ENCODE results near the gene PIP4K2A. TPM values are rescaled to one million over a fixed set of nuclear protein-coding genes. Genes with fewer than 3 reads are reported as not detected.

PIP4K2A gene
- total RNA-seq, 1 donor from 2014 or later: 17.9 TPM

DNA sequence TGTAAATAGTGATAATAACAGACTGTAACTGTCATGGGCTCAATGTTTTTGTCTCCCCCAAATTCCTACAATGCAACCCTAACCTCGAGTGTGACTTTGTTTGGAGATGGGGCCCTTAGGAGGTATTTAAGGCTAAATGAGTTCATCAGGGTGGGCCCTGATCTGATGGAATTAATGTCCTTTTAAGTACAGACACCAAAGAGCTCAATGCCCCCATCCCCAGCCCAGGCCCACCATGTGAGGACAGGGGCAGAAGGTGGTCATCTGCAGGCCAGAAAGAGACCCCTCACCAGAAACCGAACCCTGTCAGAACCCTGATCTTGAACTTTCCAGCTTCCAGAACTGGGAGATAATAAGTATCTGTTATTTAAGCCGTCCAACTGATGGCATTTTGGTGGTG, 83.2 kb downstream of the PIP4K2A start:
- no peak for DNase-seq (ENCODE audit: low read depth)
- FAIRE-seq: no peak
- H3K4me3 ChIP-seq (ENCODE audit: low read depth, low read length): no peak overlapping the region
- no peaks in the 10 kb centered on the region for H3K36me3 ChIP-seq (ENCODE audit: control insufficient read depth, insufficient read depth, low read length)
- no peaks in the 10 kb centered on the region for H3K27me3 ChIP-seq (ENCODE audit: control insufficient read depth, insufficient read depth, low read length)
- TF ChIP-seq, protein P1, sequence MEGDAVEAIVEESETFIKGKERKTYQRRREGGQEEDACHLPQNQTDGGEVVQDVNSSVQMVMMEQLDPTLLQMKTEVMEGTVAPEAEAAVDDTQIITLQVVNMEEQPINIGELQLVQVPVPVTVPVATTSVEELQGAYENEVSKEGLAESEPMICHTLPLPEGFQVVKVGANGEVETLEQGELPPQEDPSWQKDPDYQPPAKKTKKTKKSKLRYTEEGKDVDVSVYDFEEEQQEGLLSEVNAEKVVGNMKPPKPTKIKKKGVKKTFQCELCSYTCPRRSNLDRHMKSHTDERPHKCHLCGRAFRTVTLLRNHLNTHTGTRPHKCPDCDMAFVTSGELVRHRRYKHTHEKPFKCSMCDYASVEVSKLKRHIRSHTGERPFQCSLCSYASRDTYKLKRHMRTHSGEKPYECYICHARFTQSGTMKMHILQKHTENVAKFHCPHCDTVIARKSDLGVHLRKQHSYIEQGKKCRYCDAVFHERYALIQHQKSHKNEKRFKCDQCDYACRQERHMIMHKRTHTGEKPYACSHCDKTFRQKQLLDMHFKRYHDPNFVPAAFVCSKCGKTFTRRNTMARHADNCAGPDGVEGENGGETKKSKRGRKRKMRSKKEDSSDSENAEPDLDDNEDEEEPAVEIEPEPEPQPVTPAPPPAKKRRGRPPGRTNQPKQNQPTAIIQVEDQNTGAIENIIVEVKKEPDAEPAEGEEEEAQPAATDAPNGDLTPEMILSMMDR (IDR thresholded peaks at IDR 0.05; ENCODE audit: insufficient read depth, low read length, severe bottlenecking): no peak

DNA sequence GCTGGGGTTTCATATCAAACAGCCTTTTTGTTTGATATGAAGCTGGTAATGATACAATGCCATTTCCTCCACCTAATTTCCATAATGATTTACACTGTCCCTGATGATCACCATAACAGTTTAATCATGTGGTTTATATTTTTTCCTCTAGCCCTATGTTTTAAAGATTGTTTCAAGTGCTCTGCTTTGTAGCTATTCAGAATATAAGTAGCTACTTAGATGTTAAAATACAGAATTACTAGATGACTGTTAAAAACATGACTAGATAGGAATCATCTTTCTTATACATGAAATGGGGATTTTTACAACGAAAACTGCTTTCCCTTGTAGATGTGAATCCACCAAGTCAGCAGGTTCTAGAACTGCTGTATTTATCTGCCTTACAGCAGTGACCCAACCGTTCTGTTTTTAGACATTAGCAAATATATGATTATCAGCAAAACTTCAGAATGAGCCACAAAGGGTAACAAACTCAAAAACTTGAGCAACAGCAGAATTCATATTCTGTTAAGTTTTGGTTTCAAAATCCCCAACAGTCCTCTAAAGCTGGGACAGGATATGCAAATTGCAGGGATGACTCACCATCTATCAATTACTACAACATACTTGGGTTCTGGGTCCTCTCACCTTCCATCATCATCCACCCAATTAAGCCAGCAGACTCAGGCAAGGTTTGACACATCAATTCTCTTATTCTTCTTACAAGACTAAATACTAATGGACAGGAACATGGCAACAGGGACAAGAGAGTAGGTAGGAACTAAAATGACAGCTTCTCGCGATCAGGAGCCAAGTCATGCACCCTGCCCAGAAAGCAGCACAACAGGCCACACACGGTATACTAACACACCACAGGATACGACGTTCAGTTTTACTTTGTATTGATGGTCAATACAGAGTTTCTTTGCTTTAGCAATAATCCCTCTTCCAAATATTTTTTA, 83.9 kb downstream of the PIP4K2A start:
- DNase-seq (ENCODE audit: low read depth): peak; percentile 68
- no peak for FAIRE-seq
- Histone ChIP-seq H3K36me3 (ENCODE audit: control insufficient read depth, insufficient read depth, low read length) (no peaks in the 10 kb centered on the region), H3K27me3 (ENCODE audit: control insufficient read depth, insufficient read depth, low read length) (no peaks in the 10 kb centered on the region), H3K4me3 (ENCODE audit: low read depth, low read length) (no peak overlapping the region)
- TF ChIP-seq, protein P1 (IDR thresholded peaks at IDR 0.05; ENCODE audit: insufficient read depth, low read length, severe bottlenecking): no peak

DNA sequence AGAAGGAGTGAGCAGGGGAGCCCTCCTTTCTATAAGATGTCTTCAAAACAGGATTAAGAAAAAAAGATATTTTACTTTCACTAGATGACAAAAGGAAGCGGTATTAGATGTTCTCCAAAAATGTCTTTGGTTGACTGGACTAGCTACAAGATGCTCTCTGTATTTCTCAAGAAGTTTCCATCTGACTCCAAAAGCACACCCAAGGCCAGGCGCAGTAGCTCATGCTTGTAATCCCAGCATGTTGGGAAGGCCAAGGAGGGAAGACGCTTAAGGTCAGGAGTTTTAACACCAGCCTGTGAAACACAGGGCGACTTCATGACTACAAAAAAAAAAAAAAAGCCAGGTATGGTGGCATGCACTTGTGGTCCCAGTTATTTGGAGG, 84.5 kb downstream of the PIP4K2A start:
- Histone ChIP-seq H3K27me3 (ENCODE audit: control insufficient read depth, insufficient read depth, low read length) (no peaks in the 10 kb centered on the region), H3K36me3 (ENCODE audit: control insufficient read depth, insufficient read depth, low read length) (no peaks in the 10 kb centered on the region), H3K4me3 (ENCODE audit: low read depth, low read length) (no peak overlapping the region)
- DNase-seq (ENCODE audit: low read depth): no peak
- no peak for FAIRE-seq
- TF ChIP-seq, protein P1 (IDR thresholded peaks at IDR 0.05; ENCODE audit: insufficient read depth, low read length, severe bottlenecking): no peak

DNA sequence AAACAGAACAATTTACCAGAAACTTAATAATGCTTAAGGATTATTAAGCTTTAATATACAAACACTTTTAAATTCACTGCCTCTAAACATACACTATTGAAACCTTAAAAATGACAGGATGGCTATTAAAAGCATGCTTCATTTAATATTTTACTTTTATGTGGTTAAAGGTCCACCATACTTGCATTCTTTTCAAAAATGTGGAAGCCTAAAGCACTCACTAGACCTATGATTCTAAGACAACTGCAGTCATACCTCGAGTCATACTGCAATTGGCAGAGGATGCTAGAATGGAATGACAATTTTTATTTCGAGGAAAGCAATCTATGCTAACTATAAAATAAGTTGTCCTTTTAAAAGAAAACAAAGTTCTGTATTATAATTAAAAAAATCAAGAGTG, 85.3 kb downstream of the PIP4K2A start:
- Histone ChIP-seq H3K27me3 (ENCODE audit: control insufficient read depth, insufficient read depth, low read length) (no peaks in the 10 kb centered on the region), H3K4me3 (ENCODE audit: low read depth, low read length) (no peak overlapping the region), H3K36me3 (ENCODE audit: control insufficient read depth, insufficient read depth, low read length) (no peaks in the 10 kb centered on the region)
- FAIRE-seq (no peak), DNase-seq (ENCODE audit: low read depth) (no peak)
- TF ChIP-seq, protein P1 (IDR thresholded peaks at IDR 0.05; ENCODE audit: insufficient read depth, low read length, severe bottlenecking): no peak

GRCh38 chr10:22628309-22628708, 86.1 kb downstream of the PIP4K2A start:
- DNase-seq (ENCODE audit: low read depth): no peak
- FAIRE-seq: no peak
- Histone ChIP-seq H3K36me3 (ENCODE audit: control insufficient read depth, insufficient read depth, low read length) (no peaks in the 10 kb centered on the region), H3K27me3 (ENCODE audit: control insufficient read depth, insufficient read depth, low read length) (no peaks in the 10 kb centered on the region), H3K4me3 (ENCODE audit: low read depth, low read length) (no peak overlapping the region)
- TF ChIP-seq, protein P1 (IDR thresholded peaks at IDR 0.05; ENCODE audit: insufficient read depth, low read length, severe bottlenecking): no peak

Data from bronchial epithelial cell (primary cell).